HG02759 (cell line): ENCODE results near the gene BEND5.

Experiments used
- ATAC-seq: cut with Tn5 transposase; IDR thresholded peaks from one replicate; pipeline ENCODE4 v1.9.1; 2021; ENCODE audit warnings: mild to moderate bottlenecking, moderate library complexity; ENCODE audit not compliant: unreplicated experiment

The BEND5 gene, protein sequence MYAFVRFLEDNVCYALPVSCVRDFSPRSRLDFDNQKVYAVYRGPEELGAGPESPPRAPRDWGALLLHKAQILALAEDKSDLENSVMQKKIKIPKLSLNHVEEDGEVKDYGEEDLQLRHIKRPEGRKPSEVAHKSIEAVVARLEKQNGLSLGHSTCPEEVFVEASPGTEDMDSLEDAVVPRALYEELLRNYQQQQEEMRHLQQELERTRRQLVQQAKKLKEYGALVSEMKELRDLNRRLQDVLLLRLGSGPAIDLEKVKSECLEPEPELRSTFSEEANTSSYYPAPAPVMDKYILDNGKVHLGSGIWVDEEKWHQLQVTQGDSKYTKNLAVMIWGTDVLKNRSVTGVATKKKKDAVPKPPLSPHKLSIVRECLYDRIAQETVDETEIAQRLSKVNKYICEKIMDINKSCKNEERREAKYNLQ

DNA sequence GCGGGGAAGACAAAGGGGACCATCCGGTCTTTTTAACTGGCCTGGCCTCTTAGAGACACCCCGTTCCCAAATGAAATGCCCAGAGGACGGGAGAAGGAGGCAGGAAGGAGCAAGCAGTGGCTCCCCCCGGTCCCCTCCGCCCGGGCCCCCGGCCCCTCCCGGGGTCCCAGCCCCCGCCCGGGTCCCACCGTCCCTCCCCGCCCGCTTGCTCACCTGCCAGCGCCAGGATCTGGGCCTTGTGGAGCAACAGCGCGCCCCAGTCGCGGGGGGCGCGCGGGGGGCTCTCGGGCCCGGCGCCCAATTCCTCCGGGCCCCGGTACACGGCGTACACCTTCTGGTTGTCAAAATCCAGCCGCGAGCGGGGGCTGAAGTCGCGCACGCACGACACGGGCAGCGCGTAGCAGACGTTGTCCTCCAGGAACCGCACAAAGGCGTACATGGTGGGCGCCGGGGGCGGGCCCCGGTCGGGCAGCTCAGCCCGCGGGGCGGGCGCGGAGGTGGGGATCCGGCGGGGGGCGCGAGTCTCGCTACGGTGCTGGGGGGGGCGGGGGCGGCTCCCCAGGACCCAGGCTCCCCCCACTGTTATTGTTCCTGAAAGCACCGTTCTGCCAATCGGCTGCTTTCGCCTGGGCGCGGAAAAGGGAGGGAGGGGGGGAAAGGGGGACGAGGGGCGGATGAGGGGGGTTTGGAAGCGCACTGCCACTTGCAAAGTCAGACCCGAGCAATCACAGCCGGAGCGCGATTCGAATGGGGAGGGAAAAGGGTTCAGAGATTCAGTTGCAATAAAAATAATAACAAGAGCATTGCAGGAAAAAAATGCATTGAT is at the start of gene BEND5:
TSS of gene BEND5 (minus strand) at position 499 of the 826 bp plus-strand sequence. CDS start at position 439, 60 bp downstream.
- peak; percentile 35 for ATAC-seq

DNA sequence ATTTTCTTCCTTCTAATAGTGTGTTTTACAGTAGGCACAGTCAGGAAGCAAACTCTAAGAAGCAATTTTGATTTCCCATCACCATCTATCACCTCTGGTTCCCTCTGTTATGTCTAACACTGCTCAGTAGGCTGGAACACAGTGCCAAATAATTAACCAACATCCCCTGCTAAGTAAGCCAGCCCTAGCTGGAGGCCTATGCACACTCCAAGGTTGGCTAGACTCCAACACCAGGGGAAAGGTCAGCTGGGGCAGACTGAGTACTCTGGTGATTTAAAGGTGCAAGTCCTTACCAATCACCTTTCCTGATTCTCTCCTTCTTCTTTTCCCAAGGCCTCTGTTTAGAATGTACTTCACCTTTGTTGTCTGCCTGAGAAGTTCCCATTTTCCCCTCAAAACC is 46.5 kb upstream of the BEND5 start:
- no peak for ATAC-seq

DNA sequence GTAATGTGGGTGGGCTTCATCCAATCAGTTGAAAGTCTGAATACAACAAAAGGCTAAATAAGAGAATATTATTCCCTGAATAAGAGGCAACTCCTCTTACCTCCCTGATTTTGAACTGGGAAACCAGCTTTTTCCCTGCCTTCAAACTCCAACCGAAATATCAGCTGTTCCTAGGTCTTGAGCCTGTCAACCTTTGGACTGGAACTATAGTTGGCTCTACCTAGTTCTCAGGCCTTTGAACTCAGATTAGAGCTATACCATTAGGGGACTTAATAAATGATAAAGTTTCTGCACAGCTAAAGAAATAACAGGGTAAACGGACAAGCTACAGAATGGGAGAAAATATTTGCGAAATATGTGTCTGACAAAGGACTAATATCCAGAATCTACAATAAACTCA is 43.8 kb upstream of the BEND5 start:
- ATAC-seq: no peak

DNA sequence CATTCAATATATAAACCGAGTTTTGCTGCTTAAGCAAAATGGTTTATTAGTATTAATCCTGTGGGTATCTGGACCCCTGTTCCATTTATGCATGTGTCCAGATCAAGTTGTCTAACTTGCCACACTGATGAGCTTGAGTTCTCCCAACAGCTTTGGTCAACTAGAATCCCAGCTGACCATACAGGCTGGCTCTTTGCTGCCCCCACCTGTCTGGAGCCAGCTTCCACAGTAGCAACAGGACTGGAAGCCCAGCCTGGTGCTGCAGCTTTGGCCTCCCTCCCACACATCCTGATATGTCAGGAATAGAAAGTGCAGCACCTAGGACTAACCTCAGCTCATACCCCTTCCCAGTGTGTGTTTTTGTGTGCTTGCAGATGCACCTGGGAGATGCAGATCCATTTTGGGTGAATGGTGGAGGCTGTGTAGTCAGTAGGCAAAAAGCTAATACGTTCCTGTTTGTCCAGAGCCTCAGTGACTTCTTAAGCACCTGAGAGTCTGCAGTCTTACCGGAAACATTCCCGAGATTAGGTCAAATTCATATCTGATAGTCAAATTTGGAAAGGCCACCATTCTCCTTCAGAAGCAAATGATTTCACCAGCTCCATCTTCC is 40.9 kb upstream of the BEND5 start:
- ATAC-seq: peak; percentile 77

DNA sequence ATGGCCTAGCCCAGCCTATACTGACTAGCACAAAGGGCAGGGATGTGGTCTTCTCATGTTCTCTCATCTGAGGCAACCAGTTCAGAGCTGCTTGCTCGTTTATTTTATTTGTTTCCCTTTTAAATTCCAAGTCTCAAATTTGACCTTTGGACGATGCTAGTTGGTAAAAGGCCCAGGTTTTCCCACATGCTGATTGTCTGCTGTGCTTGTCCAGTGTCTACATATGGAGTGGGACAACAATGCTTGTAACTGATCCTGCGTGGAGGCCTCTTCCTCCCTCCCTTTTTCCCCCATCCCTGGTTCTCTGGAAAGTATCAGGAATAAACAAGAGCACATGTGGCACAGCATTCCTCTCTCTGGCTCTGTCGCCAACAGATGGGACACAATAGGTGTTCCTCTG is 34.0 kb upstream of the BEND5 start:
- no peak for ATAC-seq

DNA sequence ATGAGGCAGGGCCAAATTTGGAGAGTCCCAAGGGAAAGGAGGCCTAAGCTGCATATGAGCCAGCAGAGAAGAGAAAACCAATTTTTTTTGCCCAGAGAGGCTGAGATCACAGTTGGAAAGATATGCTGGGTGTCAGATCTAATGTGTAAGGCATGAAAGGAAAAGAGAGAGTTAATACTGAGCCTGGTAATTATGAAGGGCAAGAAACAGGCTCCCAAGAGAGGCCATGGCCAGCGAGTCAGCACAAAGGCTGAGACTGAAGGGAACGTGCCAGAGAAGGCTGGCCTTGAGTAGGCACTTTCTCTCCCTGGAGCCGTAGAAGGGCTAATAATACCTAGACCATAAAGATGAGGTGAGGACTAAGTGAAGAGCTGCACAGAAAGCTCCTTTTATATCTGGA is 31.8 kb upstream of the BEND5 start:
- ATAC-seq: no peak

DNA sequence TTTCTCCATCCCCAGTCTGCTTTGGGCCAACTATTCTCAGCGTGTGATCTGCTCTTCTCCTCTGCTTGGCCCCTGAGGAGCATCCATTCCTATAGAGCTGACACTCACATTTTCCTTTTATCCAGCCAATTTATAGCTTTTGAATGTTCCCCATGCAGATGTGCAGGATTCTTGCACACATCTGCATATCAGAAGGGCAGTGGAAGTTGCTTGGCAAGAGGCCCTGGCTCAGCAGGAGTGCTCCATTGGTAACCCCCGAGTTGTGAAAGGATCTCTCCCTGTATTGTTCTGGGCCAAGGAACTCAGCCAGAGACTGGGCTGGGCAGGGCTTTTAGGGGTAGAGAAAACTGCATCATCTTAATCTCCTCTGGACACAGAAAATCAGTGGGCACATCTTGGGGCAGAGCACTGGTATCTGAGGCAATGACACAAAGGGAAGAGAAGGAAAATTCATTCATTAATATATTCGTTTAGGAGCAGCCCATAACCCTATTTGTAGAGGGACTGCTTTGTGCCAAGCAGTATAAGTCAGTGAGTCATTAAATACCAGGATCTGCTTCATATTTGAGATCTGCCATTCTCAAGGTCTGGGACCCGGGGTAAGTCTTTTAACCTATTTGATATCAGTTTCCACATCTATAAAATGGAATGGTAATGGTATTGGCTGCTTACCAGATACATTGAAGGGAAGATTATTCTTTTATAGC is 31.0 kb upstream of the BEND5 start:
- ATAC-seq: no peak

DNA sequence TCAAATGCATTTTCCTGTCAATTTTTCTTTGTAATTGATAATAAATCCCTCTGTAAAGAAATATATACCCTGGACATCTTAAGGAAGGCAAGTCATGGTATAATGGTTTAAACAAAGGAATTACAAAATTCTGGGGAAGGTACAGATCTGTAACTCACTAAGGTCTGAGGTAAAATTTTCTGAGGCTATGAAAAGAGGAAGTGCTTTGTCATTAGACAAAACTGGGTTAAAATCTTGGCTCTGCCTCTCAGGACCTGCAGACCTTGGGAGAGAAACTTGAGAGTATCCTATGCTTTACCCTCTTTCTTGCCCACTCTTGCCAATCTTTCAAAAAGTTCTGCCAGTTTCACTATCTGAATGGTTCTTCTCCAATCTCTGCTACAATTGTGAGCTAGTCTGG is 26.8 kb upstream of the BEND5 start:
- no peak for ATAC-seq

DNA sequence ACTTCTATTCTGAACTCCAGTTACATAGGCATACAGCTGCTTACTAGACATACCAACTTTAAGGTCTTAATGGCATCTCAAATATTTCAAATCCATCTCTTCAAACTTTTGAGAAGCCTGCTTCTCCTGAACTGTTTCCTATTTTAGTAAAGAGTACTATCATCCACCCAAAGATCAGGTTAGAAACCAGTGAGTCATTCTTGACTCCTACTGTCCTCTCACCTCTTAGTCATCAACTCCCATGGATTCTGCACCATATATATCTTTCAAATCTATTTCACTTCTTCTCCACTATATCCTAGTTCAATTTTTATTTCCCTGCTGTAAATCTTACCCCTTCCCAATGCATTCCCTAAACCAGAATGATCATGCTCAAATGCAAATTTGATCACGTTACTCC is 18.1 kb upstream of the BEND5 start:
- ATAC-seq: no peak

DNA sequence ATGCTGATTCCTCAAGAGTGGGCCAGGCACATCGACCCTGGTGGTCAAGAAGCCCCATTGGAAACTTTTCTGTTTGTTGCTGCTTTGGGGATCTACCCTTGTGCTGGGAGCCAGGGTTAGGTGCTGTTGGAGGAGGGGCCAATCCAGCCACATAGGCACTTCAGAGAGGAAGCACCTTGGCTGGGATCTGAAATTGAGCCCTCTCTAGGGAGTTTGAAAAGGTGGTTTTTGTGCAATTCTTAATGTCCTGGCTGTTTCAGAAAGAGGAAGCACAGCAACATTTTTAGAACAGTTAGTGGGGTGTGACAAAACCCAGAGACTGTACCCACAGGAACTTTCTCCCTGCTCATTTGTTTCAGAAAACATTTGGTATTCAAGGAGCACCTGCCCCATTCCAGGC is 17.2 kb upstream of the BEND5 start:
- ATAC-seq: peak; percentile 86

DNA sequence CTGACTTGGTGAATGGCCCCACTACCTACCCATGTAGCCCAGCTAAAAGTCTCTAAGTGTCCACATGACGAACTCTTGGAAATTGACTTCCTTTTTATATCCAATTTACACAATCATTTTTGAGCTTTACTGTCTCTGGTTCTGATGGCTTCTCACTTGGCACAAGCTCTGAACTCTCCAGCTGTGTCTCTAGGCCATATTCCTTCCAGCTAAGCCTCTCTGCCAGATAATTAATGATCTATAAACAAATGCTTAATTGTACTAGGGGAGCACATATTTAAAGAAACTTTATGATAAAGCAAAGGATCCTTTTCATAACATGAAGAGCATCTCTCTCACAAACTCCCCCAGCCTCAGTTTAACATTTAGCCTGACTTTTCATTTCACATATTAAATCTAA is 16.3 kb upstream of the BEND5 start:
- no peak for ATAC-seq

DNA sequence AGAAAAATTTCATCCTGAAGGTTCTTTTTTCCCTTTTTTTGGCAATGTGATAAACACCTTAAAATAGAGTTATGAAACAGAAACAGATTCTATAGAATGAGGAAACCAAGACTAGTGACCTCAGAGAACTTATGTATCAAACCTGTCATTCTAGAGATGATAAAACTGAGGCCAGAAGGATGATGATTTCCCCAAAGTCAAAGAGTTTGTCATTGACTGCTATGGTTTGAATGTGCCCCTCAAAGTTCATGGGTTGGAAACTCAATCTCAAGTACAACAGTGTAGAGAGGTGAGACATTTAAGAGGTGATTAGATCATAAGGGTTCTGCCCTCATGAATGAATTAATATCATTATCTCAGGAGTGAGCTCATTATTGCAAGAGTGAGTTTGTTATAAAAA is 13.7 kb upstream of the BEND5 start:
- no peak for ATAC-seq

DNA sequence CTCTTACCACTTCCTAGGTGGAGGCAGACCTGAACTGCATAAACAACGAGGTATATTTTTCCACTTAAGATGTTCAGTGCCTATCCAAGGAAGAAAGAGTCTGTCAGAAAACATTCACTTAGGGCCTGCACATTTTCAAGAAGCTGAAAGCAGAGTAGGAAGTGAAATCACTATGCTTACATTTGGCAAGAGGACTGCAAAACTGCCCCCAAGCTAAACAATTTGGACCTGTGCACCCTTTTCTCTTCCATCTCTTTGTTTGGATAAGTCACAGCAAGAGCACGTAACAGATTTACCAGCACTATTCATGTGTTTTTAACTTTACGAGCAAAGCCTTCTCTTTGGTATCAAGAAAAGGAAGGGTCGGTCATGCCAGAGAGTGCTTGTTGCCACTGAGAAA is 13.2 kb upstream of the BEND5 start:
- no peak for ATAC-seq

DNA sequence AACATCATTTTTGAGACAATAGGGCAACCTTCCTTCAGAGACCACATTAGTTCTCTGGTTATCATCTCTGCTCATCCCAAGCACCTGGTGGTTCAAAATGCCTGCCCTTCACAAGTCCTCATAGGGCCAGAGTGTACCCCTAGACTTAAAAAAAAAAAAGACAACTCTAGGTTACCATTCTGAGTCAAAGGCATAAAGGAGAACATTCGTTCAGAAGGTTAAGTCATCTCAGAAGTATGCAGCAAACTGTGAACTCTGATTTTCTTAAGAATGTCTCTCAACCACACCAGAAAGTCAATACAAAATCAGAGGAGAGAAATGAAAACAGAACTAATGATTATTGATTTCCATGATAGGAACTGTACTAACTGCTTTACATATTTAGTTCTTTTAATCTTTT is 9.2 kb upstream of the BEND5 start:
- no peak for ATAC-seq

DNA sequence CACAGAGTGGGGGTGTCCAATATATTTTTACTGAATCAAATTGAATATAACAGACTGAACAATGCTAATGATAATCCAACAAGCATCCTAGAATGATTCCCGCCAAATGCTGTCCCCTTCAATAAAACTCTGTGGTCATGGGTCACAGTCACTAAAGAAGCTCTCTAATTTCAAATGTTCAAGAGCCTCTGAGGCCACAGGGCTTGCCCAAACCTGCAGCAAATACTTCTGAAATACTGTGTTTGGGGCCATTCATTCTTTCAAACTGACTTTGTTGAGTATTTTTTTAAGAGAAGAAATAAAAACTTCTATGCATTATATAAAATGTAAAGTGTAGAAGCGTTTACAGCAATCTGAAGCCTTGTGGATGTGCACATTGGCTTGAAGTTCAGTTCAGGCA is 7.6 kb upstream of the BEND5 start:
- no peak for ATAC-seq

DNA sequence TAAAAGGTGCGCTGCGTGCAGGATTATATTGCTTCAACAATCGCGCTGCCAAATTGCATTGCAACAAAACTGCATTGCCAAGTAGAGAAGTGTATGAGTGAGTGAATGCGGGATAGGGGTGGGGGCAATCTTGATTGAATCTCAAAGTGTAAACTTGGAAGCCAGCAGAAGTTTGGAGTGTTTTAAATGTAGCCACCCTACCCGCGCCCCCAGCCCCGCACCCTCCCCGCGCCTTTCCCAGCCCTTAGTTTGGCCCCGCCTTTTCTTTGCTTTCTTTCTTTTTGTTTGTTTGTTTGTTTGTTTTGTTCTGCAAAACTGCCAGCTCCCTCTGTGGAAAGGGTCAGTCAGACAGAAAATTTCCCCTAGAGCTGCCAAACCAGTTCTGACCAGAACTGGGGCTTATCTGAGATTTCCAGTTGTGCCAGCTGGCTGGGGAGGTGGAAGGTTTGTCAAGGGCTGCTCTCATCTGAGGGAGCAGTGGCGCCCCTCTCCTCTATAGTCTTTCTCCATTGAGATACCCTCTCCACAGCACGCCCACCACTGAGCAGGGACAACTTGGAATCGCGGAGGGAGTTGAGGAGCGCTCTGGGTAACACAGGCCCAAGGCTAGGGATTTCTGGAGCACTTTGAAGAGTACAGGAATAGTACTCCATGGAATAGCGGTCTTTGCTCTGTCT is 666 bp upstream of the BEND5 start:
- ATAC-seq: no peak

DNA sequence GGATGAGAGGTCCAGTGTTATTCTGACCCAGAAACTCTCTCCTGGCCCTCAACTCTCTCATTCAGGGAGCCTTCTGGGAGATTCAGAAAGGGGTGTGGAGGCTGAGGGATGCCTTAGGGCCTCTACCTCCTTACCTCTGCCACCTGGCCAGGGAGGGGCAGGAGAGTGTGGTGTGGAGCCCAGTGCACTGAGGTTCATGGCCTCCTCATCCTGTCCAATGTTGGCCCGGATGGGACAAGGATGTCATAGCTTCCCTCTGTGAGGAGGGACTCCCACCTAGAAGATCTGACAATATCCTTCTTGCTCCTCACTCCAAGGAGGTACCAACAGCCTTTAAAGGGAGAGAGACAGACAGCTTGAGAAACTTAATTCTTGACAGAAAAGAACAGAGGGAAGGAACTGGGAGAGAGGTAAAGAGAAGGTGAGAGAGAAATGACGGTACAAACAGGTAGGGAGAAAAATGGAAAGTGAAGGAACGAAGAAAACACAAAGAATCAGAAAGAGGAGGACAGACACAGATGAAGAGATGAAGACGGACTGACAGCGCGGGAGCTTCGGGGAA is 779 bp downstream of the BEND5 start:
- ATAC-seq: no peak

DNA sequence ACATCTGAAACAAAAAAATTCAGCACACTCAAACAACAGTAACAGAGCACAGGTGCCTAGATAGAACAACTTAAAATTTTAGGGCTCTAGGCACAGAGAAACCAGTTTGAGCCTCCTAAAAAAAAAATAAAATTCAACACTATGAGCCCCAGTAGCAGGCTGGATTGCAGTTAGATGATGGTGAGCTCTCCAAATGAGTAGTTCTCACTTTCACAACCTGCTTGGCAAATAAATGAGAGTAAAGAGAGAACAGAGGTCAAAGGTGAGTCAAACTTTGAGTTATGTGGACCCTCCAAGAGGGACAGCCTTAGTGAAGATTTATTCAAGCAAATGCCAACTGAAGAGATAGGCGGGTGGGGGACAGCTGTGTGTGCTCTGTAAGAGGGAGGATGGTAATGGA is 3.6 kb downstream of the BEND5 start:
- ATAC-seq: peak; percentile 57

DNA sequence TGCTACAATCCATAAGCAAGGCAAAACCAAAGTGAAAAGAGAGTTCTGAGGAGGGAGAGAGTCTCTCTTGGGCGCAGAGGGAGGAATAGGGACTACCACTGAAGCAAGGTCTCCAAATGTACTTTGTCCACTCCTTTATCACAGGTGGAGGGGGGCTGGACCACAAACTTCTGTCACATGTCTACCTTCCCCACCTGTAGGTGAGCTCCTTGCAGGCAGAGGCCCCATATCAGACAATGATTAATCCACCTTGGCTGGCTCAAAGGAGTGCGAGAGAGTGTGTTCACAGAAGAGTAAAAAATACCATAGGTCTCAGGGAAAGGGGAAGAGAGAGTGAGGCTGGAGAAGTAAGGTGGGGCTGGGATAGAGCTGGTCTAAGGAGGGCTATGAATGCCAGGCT is 4.5 kb downstream of the BEND5 start:
- no peak for ATAC-seq

DNA sequence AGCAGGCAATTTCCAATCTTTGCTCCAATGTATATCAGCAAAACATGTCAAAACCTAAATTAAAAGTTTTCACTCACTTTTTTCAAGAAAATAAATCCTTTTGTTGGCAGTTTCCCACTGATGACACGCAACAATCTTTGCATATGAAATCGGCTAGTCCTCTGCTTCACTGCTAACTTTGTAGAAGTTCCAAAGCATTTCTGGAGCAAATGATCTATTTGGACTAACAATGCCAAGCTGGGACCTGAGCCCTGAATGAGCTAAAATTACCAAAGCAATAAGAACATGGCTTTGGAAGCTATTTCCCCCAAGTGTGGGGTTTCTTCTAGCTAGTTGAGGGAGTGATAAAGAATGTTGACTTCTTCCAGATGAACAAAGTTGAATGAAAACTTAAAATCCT is 5.1 kb downstream of the BEND5 start:
- ATAC-seq: no peak
